Cardiac muscle cell (in vitro differentiated cells and primary cell): ENCODE results near the gene DHX38. TPM values are rescaled to one million over a fixed set of nuclear protein-coding genes. Genes with fewer than 3 reads are reported as not detected.

Source experiments
- DNase-seq, 2 donors: peaks; one replicate each; pipeline versions ENCODE4 v3.0.0 to v3.0.0-alpha.2; 2010 to 2017; ENCODE audit warnings: low read depth in 1 of 2, low spot score in 1 of 2
- H3K27ac ChIP-seq: fragments of 200-600 bp; sonication (generic); 2 replicates; pipeline ENCODE4 v1.5.1; 2016
- H3K27me3 ChIP-seq: fragments of 200-600 bp; sonication (generic); 2 replicates; pipeline ENCODE4 v1.6.0; 2016; ENCODE audit warnings: control low read depth
- H3K36me3 ChIP-seq: fragments of 200-600 bp; sonication (generic); 2 replicates; pipeline ENCODE4 v1.5.1; 2016; ENCODE audit warnings: control low read depth
- H3K4me1 ChIP-seq: fragments of 200-600 bp; sonication (generic); 2 replicates; pipeline ENCODE4 v1.8.1; 2017; ENCODE audit warnings: low read depth, mild to moderate bottlenecking, mixed run types
- H3K4me3 ChIP-seq: fragments of 200-600 bp; sonication (generic); 2 replicates; pipeline ENCODE4 v1.5.1; 2016; ENCODE audit warnings: mild to moderate bottlenecking
- H3K9me3 ChIP-seq: fragments of 200-600 bp; sonication (generic); 2 replicates; pipeline ENCODE4 v1.5.1; 2017; ENCODE audit warnings: low read depth, mild to moderate bottlenecking, control low read depth
- CTCF ChIP-seq: IDR thresholded peaks from 2 replicates; pipeline ENCODE4 v1.5.1; 2012; ENCODE audit warnings: low read depth, mild to moderate bottlenecking, low read length
- polyA plus RNA-seq: library from polyadenylated mRNA; unstranded; fragments of >200 nt; fragmentation: Nextera tagmentation; extraction: Ambion mirVana; gene quantifications from 2 replicates; pipeline ENCODE4 v1.2.1, GENCODE V29; 2016
- total RNA-seq: library from RNA; depleted of rRNA; stranded (reverse); fragments of >200 nt; gene quantifications from 2 replicates; pipeline ENCODE4 v1.2.3, GENCODE V29; 2016

DHX38 gene
- total and polyA plus RNA-seq, 2 experiments from 2014 or later = 26.2 to 39.4 TPM

- no peaks in the 10 kb centered on the region for H3K36me3 ChIP-seq
- no peaks in the 10 kb centered on the region for H3K9me3 ChIP-seq
- no peak for TF ChIP-seq CTCF
- H3K4me3 ChIP-seq = no peak overlapping the region
- no peaks in the 10 kb centered on the region for H3K27me3 ChIP-seq
- no peak overlapping the region for H3K27ac ChIP-seq
- no peak for DNase-seq
- H3K4me1 ChIP-seq = no peaks in the 10 kb centered on the region
Observed at GRCh38 chr16:72132726-72133125, 39.1 kb downstream of the DHX38 start.

GRCh38 chr16:72134507-72134906 is 40.9 kb downstream of the DHX38 start:
- no peak for DNase-seq
- Histone ChIP-seq H3K4me3 (no peak overlapping the region), H3K9me3 (no peaks in the 10 kb centered on the region), H3K27ac (no peak overlapping the region), H3K4me1 (no peaks in the 10 kb centered on the region), H3K27me3 (no peaks in the 10 kb centered on the region), H3K36me3 (no peaks in the 10 kb centered on the region)
- TF ChIP-seq CTCF = no peak

- Histone ChIP-seq H3K4me1 (no peaks in the 10 kb centered on the region), H3K9me3 (no peaks in the 10 kb centered on the region), H3K4me3 (no peak overlapping the region), H3K27ac (no peak overlapping the region), H3K27me3 (no peaks in the 10 kb centered on the region), H3K36me3 (no peaks in the 10 kb centered on the region)
- no peak for DNase-seq
- no peak for TF ChIP-seq CTCF
Observed at GRCh38 chr16:72137380-72138063, 43.9 kb downstream of the DHX38 start.

GRCh38 chr16:72138064-72138572 is 44.5 kb downstream of the DHX38 start:
- Histone ChIP-seq H3K36me3 (no peaks in the 10 kb centered on the region), H3K27me3 (no peaks in the 10 kb centered on the region), H3K27ac (no peak overlapping the region), H3K9me3 (no peaks in the 10 kb centered on the region), H3K4me1 (no peaks in the 10 kb centered on the region), H3K4me3 (no peak overlapping the region)
- TF ChIP-seq CTCF = no peak
- no peak for DNase-seq

- no peak for DNase-seq
- Histone ChIP-seq H3K9me3 (no peaks in the 10 kb centered on the region), H3K4me3 (no peak overlapping the region), H3K27ac (no peak overlapping the region), H3K36me3 (no peaks in the 10 kb centered on the region), H3K27me3 (no peaks in the 10 kb centered on the region), H3K4me1 (no peaks in the 10 kb centered on the region)
- TF ChIP-seq CTCF = no peak
Observed at GRCh38 chr16:72139908-72140307, 46.3 kb downstream of the DHX38 start.
